HG03095 (cell line): ENCODE results near the gene LYZL1.
"Not testable (repeated sequence)": the region's sequence is repeated elsewhere in the genome, so short reads cannot be mapped to it uniquely, and the experiment has no call there.

Experiments
- ATAC-seq: cut with Tn5 transposase; IDR thresholded peaks from one replicate; pipeline ENCODE4 v1.9.1; 2021; ENCODE audit warnings: moderate library complexity; ENCODE audit not compliant: unreplicated experiment

Gene LYZL1

GRCh38 chr10:29304995-29305335 lies 16.1 kb downstream of the LYZL1 start:
- no peak for ATAC-seq

- ATAC-seq = no peak
Measured at GRCh38 chr10:29306688-29307087, 17.8 kb downstream of the LYZL1 start.

- not testable (repeated sequence) for ATAC-seq
Measured at GRCh38 chr10:29308142-29308541, 19.3 kb downstream of the LYZL1 start.

GRCh38 chr10:29309465-29309864 lies 20.6 kb downstream of the LYZL1 start:
- no peak for ATAC-seq

GRCh38 chr10:29310463-29310862 lies 21.6 kb downstream of the LYZL1 start:
- ATAC-seq = not testable (repeated sequence)

GRCh38 chr10:29313071-29313470 lies 24.2 kb downstream of the LYZL1 start:
- no peak for ATAC-seq

- ATAC-seq = no peak
Measured at GRCh38 chr10:29314726-29315125, 25.9 kb downstream of the LYZL1 start.

GRCh38 chr10:29315814-29316213 lies 26.9 kb downstream of the LYZL1 start:
- ATAC-seq = no peak

- no peak for ATAC-seq
Measured at GRCh38 chr10:29316308-29317026, 27.6 kb downstream of the LYZL1 start.

GRCh38 chr10:29317027-29317420 lies 28.2 kb downstream of the LYZL1 start:
- no peak for ATAC-seq

GRCh38 chr10:29317423-29318021 lies 28.7 kb downstream of the LYZL1 start:
- no peak for ATAC-seq

GRCh38 chr10:29318141-29319071 lies 29.5 kb downstream of the LYZL1 start:
- ATAC-seq = not testable (repeated sequence)

- ATAC-seq = no peak
Measured at GRCh38 chr10:29319205-29319781, 30.4 kb downstream of the LYZL1 start.

GRCh38 chr10:29320680-29321121 lies 31.8 kb downstream of the LYZL1 start:
- not testable (repeated sequence) for ATAC-seq

- no peak for ATAC-seq
Measured at GRCh38 chr10:29321656-29322055, 32.8 kb downstream of the LYZL1 start.

GRCh38 chr10:29322918-29323317 lies 34.0 kb downstream of the LYZL1 start:
- no peak for ATAC-seq

GRCh38 chr10:29323367-29323766 lies 34.5 kb downstream of the LYZL1 start:
- no peak for ATAC-seq

GRCh38 chr10:29324220-29324841 lies 35.5 kb downstream of the LYZL1 start:
- no peak for ATAC-seq

- ATAC-seq = no peak
Measured at GRCh38 chr10:29326299-29326698, 37.4 kb downstream of the LYZL1 start.

GRCh38 chr10:29326886-29327745 lies 38.2 kb downstream of the LYZL1 start:
- ATAC-seq = no peak
